ENCODE data around the gene ARMC7.

The ARMC7 gene

DNA sequence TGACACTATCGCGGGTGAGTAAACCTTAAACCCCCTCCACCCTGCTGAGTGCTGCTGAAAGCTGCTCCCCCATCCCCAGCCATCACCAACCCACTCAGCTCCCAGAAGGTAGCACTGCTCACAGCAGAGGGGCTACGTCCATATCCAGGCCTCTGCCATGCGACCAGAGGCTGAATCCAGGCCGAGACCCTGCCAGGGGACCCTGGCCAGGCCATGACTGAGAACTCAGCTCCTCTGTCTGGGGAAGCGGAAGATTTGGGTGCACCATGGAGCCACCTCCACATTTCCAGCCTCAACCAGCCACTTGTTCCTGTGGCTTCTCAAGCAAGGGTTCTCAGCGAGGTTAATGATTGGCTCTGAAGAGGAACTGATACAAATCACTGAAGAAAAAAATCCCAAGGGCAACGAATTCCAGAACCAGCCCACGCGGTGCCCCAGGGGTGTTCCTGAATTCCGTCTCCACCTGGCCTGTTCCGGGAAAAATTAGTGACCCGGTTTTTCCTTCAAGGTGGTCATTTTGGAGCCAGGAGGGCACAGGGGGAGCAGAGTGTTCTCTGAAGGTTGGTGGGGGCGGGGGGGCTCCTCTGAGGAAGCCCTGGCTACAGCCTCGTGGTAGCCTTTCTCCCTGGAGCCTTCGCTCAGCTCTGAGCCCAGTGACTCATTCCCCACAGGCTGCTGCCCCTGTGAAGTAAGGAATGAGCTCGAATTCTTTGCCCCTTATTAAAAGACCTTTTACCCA lies 31.3 kb upstream of the ARMC7 start:
- peak; percentile 61 for DNase-seq

DNA sequence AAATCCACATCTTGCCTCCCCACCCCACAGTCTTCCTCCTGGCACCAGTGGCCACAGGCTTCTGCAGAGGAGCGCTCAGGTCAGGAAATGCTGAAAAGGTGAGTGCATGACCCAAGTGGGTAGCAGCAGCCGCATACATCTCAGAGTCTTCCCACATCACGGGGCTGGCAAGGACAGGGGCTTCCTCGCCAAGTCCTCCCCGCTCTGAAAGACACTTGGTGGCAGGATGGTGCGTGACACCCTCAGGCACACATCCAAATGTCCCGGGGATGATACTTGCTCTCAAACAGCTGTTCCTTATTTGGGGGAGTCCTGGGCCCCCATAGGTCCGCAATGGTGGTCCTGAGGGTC lies 30.8 kb upstream of the ARMC7 start:
- DNase-seq, result no peak

DNA sequence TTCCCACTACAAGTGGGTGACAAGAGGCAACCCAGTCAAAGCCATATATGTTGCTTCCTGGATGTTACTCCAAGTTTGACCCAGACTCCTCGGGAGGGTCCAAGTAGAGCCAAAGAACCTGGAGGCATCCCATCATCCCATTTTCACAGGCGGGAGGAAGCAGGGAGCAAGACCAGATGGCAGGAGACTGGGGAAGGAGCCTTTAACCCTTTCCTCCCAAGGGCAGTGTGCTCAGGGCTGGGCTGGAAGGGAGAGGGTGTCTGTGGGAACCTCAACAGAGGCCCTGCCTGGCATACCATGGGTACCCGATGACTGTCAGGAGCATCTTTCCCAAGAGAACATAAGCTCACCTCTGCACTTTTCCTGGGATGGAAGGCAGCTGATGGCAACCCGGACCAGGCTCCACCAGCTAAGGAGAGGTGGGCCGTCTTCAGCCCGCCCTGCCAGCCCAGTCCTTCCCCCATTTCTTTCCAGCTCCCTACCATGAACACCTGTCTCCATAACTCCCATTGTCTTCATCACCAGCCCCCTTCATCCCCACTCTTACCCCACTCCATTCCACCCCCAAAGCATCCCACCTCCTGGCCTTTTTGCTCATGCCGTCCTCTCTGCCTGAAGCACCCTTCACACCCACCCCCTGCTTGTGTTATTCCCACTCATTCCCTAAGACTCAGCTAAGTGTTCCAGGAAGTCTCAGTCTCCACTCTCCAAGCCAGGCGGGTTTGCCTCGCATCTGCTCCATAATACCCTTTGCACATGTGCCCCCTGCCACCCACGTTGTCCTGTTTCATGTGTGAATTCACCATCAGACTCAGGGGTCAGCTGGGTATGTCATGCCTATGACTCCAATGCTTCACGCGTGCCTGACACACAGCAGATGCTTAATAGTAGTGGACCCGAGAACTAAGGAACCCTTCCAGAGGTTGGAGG lies 27.9 kb upstream of the ARMC7 start:
- no peak for DNase-seq

DNA sequence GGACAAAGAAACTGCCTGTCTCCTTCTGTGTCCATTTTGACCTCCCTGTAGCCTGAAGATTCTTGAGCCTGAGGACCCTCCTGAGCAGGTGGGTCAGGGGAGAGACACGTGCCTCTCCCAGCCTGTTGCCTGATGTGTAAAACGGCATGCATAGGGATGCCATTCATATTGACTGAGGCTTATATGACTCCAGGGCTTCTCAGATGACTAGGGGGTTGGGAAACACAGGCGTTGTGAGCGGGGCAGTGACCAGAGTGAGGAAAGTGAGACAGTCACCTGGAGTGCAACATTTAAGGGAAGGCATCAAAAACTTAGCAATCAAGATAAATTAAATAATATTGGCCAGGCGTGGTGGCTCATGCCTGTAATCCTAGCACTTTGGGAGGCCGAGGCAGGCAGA lies 27.1 kb upstream of the ARMC7 start:
- DNase-seq, result no peak

GRCh38 chr17:75084039-75084660 lies 25.6 kb upstream of the ARMC7 start:
- no peak for DNase-seq

DNA sequence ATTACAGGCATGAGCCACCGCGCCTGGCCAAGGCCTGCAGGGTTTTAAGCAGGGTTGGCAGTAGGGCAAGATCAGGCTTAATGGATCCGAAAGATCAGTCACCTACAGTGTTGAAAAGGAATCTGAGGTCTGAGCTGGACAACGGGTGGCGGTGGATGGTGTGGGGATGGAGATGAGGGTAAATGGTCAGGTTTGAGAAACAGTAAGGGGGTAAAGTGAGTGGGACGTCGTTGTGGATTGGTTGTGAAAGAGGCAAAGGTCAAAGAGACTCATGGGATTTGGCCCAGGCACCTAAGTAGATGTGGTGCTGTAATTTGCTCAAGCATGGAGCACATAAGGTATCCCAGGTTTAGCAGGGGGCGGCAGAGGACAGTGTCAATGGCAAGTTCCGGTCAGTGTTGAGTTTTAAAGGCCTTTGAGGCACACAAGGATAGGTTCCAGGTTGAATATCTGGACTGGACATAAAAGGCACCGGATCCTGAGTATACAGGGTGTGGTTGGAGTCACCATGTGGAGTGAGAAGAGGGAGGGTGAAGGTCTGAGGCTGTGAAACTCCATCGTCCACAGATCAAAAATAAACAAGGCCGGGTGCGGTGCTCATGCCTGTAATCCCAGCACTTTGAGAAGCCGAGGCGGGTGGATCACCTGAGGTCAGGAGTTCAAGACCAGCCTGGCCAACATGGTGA lies 23.1 kb upstream of the ARMC7 start:
- no peak for DNase-seq

GRCh38 chr17:75087182-75087557 lies 22.6 kb upstream of the ARMC7 start:
- DNase-seq, result no peak

DNA sequence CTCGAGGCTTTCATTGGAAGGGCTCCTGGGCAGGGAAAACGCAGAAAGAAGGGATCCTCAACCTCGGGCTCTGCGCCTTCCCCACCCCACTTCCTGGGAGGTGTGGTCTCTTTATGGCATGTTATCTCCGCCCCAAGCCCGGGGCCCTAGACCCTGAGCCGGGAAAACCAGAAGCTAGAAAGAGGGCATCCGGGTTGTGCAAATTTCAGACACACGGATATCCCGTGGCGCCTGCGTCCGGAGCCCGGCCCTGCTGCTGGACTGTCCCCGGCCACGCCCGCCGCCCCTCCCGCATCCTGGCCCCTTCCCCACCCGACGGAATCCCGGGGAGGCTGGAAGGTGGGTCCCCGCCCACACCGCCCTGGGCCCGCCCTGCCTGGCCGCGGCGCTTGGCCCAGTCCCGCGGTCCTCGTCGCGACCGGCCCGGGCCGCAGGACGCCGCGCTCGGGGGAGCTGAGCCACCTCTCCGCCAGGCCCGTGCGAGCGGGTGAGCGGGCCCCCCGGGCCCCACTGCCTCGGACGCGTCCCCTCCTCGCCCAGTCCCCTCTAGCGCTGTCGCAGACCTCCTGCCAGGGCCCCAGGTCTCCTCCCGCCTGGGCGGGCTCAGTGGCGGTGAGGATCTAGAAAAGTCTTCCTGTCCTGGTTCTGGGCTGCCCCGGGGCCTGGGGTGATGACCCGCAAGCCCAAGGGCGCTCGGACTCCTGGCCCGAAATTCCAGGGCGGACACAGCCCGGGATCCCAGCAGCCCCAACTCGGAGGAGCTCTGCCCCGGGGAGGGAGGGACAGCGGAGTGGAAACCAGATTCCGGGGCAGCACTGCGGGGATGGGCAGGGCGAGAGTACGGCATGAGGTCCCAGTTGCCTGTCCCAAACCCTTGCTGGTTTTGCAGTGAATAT lies 22.0 kb upstream of the ARMC7 start, which contains the start of gene SLC16A5:
SLC16A5 (plus strand) TSS at position 397 of the 896 bp plus-strand sequence. CDS start 5,683 bp downstream, outside the sequence.
- peak; percentile 83 for DNase-seq

- no peak for DNase-seq
Measured at GRCh38 chr17:75088465-75089417, 21.0 kb upstream of the ARMC7 start.

DNA sequence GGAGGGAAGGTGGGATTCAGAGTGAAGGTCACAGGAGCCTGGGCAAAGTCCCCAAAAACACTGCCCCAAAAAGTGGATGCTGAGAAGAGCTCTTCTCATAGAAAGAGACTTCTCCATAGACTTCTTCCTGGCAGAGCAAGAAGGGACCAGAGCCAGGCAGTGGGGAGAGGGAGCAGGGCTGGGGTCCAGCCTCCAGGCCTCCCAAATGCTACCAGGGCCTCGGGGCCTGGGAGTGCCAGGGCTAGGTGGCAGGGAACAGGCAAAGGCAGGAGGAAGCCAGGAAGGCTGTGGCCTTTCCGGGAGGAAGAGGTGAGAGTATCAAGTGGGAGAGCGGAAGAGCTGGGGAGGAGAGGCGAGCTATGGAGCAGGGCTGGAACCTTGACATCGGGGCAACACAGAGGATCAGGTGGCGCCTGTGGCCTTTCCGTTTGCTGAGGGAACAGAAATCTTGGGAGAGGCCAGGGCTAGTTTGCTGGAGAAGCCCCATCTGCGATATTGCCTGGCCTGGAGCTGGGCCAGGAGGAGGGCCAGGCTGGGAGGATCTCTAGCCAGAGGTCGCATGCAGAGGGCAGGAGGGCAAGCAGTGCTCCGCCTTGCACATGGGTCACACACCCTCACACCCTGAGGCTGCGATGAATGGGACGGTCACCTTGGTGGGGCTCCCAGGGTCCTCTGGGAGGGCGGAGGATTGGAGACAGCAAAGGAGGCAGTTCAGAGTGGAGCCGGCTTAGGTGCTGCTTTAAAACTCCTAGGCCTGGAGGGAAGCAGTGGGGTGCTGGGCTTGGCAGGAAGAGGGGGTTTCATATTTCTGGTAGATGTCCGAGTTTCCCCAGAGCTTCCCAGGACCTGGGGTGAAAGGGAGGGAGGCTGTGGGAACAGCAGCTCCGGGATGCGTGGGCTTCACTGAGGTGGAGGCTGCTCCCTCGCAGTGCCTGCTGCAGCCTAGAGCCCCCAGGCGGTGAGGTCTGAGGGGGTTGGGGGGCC lies 18.6 kb upstream of the ARMC7 start:
- DNase-seq, result no peak

DNA sequence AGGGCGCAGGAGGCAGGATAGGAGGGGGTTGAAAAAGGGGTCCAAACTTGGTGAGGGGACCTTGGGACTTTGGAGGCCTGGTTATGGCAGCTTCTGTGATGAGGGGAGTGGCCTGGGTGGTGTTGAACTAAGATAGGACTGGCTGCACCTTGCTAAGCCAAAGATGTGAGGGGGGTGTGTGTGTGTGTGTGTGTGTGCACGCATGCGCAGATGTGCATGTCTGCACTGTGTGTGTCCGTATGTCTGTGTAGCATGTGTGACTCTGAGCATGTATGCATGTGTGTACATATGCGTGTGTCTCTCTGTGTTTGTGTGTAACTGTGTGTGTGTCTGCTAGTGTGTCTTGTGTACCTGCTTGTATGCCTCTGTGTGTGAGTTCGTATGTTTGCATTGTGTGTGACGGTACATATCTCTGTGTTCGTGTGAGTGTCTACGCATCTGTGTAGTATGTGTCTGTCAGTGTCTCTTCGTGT lies 17.9 kb upstream of the ARMC7 start:
- DNase-seq, result no peak

GRCh38 chr17:75093548-75094158 lies 16.1 kb upstream of the ARMC7 start:
- DNase-seq, result no peak

- no peak for DNase-seq
Measured at GRCh38 chr17:75094871-75095399, 14.8 kb upstream of the ARMC7 start.

DNA sequence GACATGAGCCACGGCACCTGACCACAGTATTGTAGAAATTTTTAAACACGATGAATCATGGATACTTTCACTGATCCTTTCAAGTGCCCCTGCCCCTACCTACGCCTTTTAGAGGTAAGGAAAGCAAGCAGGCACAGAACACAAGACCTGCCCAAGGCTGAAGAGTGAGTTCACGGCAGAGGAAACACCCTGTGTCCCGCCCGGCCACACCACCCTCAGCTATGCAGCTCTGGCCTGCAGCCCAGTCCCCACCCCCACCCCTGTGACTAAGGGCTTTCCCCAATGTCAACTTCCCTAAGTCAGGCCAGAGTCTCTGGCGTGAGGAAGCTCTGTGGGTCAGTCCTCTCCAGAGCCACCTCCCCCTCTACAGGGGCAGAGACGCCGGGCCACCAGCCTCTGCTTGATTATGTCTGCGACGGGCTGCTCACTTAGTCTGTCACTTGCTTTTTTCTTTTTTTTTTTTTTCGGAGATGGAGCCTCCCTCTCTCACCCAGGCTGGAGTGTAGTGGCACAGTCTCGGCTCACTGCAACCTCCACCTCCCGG lies 13.6 kb upstream of the ARMC7 start:
- peak; percentile 59 for DNase-seq

DNA sequence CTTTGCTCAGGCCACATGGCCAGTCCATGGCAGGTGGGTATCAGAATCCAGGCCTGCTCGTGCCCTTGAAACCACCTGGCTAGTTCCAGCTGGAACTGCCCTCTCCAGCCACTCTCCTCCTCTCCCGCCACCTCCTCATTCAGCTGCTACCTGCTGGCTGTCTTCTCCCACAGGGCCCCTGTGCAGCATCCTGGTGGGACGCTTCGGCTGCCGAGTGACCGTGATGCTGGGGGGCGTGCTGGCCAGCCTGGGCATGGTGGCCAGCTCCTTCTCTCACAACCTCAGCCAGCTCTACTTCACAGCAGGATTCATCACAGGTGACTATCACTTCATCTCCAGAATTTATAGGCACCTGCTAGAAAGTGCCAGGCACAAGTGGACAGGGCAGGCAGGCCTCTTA lies 11.9 kb upstream of the ARMC7 start:
- no peak for DNase-seq

DNA sequence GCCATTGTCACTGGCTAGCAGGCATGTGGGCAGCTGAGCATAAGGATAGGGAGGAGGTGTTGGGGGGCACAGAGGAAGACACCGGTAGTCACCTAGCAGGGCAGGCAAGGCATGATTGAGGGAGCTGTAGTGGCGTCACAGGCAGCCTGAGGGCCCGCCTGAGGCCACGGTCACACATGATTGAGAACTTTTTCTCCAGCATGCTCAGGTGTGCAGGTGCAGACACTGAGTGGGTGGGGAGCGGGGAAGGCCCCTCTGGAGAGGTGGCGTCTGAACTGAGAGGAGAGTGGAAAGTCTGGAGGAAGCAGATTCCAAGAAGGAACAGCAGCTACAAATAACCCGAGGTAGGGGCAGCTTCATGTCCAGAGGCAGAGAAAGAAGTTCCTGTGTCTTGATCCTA lies 10.9 kb upstream of the ARMC7 start:
- DNase-seq, result no peak

- DNase-seq, result no peak
Measured at GRCh38 chr17:75099881-75100595, 9.7 kb upstream of the ARMC7 start.

DNA sequence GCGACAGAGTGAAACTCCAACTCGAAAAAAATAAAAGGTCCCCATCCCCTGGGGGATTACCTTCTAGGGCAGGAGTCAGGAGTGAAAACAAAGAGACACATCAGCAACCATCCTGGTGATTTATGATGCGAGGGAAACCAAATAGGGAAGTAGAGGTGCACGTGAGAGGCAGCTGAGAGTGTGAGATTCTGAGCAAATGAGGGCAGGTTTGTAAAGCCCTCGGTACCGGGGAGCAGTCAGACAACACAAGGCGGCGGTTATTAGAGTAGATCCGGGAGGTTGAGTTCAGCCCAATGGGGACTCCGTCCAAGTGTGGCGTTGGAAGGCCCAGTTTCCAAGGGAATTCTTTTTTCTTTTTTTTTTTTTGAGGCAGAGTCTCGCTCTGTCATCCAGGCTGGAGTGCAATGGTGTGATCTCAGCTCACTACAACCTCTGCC lies 7.4 kb upstream of the ARMC7 start:
- DNase-seq, result no peak
